Dermis microvascular lymphatic vessel endothelial cell (primary cell): ENCODE results near the gene ACSL4. TPM values are rescaled to one million over a fixed set of nuclear protein-coding genes. Genes with fewer than 3 reads are reported as not detected.
A peak's percentile ranks its signal among the peaks of the same experiment; 100 is the strongest.
"Not testable (repeated sequence)": the region's sequence is repeated elsewhere in the genome, so short reads cannot be mapped to it uniquely, and the experiment has no call there.

Source experiments
- DNase-seq, 2 donors: peaks; one replicate each; pipeline versions ENCODE4 v3.0.0 to v3.0.0-alpha.2; 2010; ENCODE audit warnings: low read depth in 2 of 2
- total RNA-seq: library from RNA; depleted of rRNA; stranded (reverse); fragments of >200 nt; gene quantifications from 2 replicates; pipeline ENCODE4 v1.2.1, GENCODE V29; 2014

ACSL4 gene
- total RNA-seq, result 46.3 and 64.7 TPM in 2 replicates

DNA sequence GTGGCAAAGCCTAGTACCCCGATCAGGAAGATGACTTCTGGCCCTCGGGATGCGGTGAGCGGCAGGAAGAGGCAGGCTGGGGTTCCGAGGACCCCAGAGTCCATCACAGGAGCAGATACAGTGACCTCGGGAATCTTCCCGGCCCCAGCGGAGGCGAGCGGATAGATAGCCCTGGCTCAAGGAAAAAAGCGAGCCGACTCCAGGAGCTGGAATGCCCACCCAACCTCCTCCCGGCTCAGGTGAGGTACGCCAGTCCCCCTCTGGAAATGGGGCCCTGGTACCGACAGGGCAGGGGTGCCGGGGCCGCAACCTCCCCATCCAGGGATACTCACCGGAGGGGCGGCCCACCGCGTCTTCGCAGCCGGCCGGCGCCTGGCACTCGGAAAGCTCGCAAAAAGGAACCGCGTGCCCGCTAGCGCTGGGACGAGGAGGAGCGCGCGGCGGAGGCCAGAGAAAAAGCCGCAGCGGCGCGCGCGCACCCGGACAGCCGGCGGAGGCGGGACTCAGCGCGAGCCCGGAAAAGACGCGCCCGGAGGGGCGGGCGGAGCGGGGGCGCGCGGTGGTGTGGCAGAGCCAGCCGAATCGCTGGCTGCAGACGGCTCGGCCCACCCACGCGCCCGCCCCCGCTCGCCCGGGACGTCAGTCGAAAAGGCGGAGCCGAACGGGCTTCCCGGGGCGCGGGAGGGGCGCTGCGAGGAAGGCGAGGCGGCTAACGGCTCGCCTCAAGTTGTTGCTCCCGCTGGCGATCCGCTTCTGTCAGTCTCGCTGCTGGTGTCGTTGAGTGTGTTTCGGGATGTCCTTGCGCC is at the start of gene ACSL4:
Gene ACSL4, minus strand, starts transcription at position 451 of the 806 bp plus-strand sequence. CDS start 49,894 bp downstream, outside the sequence.
- peak; percentile 51 to 88 for DNase-seq

DNA sequence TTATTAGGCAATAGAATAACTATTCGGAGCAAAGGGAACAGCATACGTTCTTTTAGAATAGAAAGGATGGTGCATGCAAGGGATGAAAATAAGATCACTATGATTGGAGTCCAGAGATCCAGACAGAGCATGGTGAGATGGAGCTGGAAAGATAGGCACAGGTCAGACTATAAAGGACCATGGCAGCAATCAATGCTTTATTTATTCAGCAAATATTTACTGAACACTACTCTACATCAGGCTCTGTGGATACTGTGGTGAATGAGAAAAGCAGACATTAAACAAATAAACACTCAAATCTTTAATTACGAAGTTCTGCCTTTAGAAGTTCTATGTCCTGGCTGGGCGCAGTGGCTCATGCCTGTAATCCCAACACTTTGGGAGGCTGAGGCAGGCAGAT is 44.7 kb upstream of the ACSL4 start:
- no peak for DNase-seq

DNA sequence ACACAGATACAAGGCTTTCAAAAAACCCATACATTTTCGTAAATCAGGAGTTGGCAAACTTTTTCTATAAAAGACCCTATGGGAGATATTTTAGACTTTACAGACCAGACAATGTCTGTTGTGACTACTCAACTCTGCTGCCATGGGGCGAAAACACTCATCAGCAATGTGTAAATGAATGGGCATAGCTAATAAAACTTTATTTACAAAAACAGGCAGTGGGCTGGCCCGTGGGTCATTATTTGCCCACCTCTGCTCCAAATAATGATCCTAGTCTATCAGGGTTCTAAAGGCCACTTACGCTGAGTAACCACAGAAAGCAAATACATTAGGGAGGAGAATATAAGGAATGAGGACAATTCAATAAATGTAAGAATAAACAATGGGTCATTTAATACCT is 43.9 kb upstream of the ACSL4 start:
- DNase-seq, result no peak

DNA sequence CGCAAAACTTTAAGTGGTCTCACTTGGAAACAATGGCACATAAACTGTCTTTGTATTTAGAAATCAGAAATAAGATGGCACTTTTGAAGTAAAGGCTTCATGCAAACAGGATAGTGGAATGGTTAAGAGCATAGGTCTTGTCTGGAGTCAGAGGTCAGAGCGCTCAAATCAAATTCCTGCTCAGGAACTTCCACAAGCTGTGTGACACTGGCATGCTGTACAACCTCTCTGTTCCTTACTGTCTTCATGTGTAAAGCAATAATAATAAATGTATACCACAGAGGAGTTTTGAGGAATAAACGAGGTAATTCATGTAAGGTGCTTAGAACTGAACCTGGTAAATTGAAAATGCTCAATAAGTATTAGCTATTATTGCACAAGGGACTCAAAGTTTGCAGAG is 43.4 kb upstream of the ACSL4 start:
- DNase-seq, result no peak

DNA sequence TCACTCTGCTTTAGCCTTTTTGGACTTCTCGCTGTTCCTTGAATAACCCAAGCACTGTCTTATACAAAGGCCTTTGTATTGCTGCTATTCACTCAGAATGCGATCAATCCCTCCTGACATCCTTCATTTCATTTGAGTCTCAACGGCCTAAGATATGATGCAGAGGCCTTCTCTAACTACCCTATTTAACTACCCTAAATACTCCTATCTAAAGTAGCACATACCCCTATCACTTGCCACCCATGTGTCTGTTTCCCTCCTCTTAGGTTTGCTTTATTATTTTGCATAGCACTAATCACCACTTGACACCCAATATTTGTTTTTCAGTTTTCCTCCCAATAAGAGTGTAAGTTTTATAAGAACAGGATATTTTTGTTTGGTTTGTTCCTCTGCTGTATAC is 42.3 kb upstream of the ACSL4 start:
- DNase-seq, result no peak

DNA sequence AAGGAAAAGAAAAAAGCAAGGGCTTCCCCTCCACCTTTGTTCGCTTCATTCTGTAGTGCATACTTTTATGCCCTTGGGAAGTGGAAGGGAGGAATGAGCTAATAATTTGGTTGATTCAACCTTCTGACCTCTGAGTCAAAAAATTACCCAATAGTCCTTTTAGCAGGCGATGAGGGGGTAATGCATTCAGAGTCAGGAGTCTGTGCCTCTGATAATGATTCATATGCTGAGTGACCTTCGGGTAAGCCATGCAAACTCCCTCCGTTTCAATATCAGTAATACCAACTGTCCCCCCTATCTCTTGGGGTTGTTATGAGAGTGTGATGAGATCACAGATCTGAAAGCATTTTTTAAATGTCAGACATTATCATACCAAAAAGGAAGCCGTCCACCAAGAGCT is 41.6 kb upstream of the ACSL4 start:
- no peak for DNase-seq

DNA sequence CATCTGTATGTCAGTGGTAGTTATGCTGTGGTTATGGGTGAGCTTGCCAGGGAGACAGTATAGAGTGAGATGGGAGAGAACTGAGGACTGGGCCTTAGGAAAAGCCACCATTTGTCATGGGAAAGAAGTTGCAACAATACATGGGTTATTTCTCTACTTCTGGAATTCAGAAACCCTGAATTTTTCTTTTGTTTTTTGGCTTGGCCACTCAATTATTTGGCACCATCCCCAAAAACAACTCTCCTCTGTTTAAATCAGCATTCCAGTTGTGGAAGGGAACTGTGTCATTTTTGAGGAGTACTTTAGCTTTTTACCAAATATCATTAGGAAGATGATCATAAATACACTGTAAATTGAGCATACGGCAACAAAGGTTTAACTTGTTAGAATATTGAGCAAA is 41.1 kb upstream of the ACSL4 start:
- no peak for DNase-seq

DNA sequence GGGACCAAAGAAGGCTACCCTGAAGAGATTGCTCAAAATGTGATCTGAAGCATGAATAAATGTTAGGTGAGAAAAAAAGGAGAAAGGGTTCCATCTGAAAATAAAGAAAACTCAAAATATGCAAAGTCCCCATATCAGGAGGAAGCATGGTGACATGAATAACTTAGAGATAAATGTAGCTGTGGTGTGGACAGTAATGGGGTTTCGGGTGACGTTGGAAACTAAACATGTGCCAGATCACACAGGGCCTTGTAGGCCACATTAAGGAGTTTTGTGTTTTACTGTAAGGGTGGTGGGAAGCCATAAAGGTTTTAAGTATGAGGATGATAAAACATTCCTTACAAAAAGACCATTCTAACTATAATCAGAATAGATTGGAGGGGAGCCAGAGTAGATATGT is 40.3 kb upstream of the ACSL4 start:
- DNase-seq, result no peak

DNA sequence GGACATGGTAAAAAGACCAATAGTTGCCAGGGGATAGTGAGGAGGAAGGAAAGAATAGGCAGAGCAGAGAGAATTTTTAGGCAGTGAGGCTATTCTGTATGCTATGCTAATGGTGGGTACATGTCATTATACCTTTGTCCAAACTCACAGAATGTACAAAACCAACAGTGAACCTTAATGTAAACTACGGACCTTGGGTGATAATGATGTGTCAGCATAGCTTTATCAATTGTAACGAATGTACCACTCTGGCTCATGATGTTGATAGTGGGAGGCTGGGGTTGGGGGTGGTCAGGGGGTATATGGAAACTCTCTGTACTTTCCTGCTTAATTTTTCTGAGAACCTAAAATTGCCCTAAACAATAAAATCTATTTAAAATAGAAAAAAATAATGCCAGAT is 37.7 kb upstream of the ACSL4 start:
- DNase-seq, result no peak

DNA sequence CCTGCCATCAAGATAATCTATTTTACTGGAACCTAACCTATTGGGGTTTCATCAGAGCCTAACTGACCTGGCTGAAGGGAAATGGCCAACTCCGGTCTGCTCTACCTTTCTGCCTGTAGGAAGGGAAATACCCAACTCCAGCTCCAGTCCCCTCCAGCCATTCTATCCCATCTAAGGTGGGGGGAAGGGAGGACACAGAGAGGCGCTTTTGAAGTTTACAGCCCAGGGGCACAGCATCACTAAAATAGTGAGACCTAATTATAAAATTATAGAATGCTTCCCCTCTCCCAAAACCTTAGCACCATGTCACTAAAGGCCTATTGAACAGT is 27.8 kb upstream of the ACSL4 start:
- DNase-seq, result no peak

DNA sequence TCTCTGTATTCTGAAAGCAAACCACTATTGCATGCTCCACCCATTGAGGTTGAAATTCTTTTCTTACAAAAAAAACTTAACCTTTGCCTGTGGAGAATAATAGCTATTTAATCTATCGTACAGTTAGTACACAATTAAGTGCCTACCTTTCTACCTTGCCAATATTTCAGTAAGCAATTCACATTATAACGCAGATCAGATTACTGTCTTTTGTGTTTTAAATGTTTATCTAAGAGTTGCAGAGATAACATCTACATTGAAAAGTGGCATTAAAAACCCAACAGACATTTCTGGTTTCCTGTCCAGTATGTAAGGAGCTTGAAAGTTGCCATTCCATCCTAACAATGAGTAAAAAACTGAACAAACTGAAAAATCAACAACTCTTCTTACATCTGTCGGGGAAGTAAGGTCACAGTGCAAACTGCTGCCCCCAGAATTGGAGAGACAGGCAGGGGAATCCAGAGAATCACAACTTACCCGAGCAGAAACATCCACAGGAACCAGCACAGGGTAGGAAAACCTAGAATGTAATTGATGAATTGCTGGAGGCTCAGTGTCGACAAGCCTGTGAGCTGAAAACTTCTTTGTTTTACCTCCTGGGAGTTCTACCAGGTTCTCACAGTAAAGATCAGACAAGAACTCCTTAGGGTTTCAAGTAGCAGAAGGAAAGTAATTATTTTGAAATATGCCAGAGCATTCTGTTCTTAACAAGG is 27.3 kb upstream of the ACSL4 start:
- peak in 1 of 2 donors; percentile 18 for DNase-seq

DNA sequence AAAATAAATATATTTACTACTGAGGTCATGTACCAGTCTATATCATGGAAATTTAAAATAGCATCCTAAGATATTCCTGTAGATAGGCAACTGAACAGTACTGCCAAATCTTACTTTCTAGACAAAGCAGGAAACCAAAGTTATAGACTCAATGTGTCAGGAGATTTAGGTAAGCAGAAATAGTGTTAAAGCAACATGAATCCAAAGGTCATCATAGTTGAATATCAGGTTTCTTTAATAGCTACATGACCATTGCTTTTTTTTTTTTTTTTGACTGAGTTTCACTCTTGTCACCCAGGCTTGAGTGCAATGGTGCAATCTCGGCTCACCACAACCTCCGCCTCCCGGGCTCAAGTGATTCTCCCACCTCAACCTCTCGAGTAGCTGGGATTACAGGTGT is 20.2 kb upstream of the ACSL4 start:
- no peak for DNase-seq

DNA sequence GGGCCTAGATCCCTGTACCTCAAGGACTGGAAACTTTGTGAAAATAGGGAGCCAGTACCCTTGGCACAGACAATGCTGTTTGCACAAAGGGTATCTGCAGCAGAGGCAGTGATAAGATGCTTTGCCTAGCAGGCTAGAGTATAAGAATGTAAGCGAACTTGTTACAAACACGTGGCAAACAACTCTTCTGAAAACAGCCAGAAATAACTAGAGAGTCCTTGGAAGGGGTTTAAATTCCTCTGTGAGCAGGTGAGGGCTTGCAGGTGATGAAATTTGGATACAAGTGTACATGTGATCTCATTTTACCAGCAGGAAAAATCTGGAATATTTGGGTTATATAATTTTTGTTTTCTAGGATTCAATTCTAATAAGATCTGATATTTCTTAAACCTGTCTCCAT is 18.6 kb upstream of the ACSL4 start:
- DNase-seq, result no peak

DNA sequence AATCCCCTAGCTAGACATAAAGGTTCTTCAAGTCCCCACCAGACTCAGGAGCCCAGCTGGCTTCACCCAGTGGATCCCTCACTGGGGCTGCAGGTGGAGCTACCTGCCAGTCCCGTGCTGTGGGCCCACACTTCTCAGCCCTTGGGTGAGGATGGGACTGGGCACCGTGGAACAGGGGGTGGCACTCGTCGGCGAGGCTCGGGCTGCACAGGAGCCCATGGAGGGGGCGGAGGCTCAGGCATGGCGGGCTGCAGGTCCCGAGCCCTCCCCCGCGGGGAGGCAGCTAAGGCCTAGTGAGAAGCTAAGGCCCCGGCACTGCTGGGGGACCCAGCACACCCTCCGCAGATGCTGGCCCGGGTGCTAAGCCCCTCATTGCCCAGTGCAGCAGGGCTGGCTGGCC is 16.1 kb upstream of the ACSL4 start:
- no peak for DNase-seq

DNA sequence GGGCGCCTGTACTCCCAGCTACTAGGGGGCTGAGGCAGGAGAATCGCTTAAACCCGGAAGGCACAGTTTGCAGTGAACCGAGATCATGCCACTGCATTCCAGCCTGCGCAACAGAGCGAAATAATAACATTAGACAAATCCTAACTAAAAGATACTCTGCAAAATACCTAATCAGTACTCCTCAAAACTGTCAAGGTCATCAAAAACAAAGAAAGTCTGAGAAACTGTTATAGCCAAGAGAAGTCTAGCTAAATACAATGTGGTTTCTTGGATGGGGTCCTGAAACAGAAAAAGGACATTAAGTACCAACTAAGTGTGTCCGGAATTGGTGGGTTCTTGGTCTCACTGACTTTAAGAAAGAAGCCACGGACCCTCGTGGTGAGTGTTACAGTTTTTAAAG is 14.6 kb upstream of the ACSL4 start:
- DNase-seq, result no peak

DNA sequence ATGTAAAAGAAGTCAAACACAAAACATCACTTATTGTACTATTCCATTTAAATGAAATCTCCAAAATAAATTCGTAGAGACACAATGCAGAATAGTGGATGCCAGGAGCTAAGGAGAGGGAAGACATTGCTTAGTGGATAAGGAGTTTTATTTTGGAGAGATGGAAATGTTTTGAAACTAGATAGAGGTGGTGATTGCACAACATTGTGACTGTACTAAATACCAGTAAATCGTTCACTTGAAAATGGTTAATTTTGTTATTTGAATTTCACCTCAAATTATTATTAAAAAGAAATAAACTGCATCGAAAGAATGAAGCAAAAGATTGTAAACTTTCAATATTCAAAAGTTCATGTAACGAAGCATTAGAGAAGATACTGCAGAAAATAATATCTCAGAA is 9.7 kb upstream of the ACSL4 start:
- no peak for DNase-seq

DNA sequence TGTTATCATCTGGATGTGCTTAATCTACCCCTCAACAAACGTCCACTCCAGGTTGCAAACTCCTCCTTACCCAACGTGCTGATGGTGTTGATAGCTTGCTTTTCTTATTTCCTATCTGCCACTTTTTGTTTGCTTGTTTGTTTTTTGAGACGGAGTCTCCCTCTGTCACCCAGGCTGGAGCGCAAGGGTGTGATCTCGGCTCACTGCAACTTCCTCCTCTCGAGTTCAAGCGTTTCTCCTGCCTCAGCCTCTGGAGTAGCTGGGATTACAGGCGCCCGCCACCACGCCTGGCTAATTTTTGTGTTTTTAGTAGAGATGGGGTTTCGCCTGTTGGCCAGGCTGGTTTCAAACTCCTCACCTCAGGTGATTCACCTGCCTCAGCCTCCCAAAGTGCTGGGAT is 7.8 kb upstream of the ACSL4 start:
- DNase-seq, result not testable (repeated sequence)

DNA sequence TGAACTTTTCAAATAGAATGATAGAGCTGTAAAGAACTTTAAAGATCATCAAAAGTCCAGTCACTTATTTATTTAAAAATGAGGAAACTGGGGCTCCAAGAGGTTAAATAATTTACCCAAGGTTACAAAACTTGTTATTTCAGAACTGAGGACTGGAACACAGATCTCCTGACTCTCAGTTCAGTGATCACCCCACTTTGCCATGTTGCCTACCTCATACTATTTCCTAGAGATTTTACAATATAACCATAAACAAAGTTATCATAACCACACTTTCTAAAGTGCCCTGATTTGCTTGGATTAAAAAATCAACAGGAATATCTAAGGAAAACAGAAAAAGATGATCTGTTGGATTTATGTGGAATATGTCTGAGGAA is 7.4 kb upstream of the ACSL4 start:
- no peak for DNase-seq

DNA sequence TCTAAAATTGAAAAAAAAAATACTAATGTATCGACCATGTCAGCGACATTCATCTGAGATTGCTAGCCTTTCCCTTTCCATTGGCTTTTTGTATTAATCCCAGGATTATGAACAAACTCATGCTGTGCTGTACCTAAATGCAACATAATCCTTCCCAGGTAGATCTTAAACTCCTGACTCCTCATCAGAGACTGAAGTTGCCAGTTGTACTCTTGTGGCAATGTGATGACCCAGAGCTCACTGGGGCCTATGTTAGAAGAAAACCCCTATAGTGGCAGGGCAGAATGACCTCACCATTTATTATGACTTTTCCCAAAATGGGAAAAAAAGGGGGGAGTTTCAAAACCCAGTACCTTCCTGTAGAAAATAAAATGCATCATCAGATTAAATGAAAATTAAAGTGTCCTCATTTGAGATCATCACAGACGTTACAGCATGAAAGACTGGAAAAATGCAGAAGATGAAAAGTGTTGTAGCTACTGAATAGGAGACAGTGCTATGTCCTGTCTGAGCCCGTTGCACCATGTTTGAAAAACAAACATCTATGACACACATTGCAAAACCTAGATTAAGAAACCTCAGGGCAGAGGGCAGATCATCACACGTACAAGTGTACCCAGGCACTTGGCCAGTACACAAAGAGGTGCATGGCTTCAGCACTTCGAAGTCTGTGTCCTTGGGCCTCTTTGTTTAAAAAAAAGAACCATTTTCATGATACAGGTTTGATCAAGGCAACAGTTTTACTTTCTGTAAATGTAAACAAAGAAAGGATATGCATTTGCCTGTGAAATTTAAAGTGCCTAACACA is 6.8 kb upstream of the ACSL4 start:
- DNase-seq, result no peak

DNA sequence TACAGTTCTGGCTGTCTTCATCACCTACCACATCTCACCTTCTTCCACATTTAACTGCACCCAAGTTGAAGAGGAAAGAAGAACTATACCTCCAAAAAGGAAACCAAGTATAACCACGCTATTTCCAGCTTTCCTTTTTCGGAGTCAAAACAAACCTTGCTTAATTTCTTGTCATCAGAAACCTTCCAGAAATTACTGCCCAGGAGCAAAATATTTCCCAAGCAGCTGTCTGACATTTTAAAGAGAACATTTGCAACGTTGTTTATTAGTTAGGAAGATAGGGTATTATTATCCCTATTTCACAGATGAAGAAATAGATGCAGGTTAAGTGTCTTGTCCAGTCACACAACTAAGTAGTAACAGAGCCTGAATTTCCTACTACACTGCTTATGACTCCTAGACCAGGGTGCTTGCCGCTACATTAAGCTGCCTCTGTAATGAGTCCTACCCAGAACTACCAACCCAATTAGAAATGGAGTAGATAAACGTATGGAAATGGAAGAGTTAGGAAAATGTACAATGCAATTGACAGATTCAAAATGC is 2.2 kb upstream of the ACSL4 start:
- DNase-seq, result no peak

DNA sequence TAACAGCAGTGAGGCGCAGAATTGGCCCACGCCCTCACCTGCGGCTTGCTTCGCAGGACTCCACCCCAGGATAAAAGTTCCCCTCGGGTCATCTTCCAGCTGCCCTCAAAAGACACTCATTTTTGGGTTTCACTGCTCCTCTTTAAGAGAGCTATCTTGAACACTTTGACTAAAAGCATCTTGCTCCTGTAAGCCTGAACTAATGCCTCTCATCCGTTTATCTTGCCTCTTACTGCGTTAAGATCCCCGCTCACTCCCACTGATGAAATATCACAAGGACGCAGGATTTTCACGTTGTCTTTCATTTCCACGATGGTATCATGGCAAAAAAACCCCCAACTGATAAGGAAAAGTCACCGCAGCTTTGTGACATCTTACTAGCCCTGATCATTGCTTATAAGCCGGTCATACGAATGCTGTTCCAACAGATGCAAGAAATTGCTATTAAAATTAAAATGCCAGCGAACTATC is 591 bp upstream of the ACSL4 start:
- DNase-seq, result no peak
